Heart left ventricle (tissue), 16 donors: ENCODE results near the gene CNTN5. TPM values are rescaled to one million over a fixed set of nuclear protein-coding genes. Genes with fewer than 3 reads are reported as not detected.

Source experiments
- ATAC-seq, 4 donors: fragments of 200-7000 bp; cut with Tn5 transposase; one replicate each; pipeline ENCODE4 v1.9.1; 2020 to 2022; ENCODE audit warnings: moderate library complexity in 4 of 4, mild to moderate bottlenecking in 3 of 4, moderate number of reproducible peaks in 1 of 4
- DNase-seq, 5 donors: peaks; one replicate each; pipeline ENCODE4 v3.0.0-alpha.2; 2020
- H3K27ac ChIP-seq, 12 donors: fragments of 200-600 bp; sonication (generic) in 4 of 12; one replicate each; pipeline versions ENCODE4 v1.5.0 to v1.8.0; 2016 to 2022; ENCODE audit warnings: mild to moderate bottlenecking in 2 of 12
- H3K27me3 ChIP-seq, 9 donors: fragments of 200-600 bp; sonication (generic) in 2 of 9; one replicate each; pipeline versions ENCODE4 v1.5.1 to v1.8.0; 2016 to 2022; ENCODE audit warnings: mild to moderate bottlenecking in 3 of 9
- H3K36me3 ChIP-seq, 9 donors: fragments of 200-600 bp; sonication (generic) in 2 of 9; one replicate each; pipeline versions ENCODE4 v1.5.0 to v1.8.0; 2018 to 2022; ENCODE audit warnings: mild to moderate bottlenecking in 2 of 9
- H3K4me1 ChIP-seq, 12 donors: fragments of 200-600 bp; sonication (generic) in 4 of 12; one replicate each; pipeline versions ENCODE4 v1.5.0 to v1.8.0; 2016 to 2022; ENCODE audit warnings: mild to moderate bottlenecking in 3 of 12
- H3K4me3 ChIP-seq, 12 donors: fragments of 200-600 bp; sonication (generic) in 4 of 12; one replicate each; pipeline versions ENCODE4 v1.5.0 to v1.8.0; 2017 to 2022; ENCODE audit warnings: mild to moderate bottlenecking in 9 of 12, moderate library complexity in 4 of 12
- H3K9me3 ChIP-seq, 12 donors: fragments of 200-600 bp; sonication (generic) in 4 of 12; one replicate each; pipeline versions ENCODE4 v1.5.0 to v1.8.0; 2016 to 2022; ENCODE audit warnings: mild to moderate bottlenecking in 1 of 12
- POLR2A ChIP-seq, 2 donors: fragments of 450-650 bp; IDR thresholded peaks; one replicate each; pipeline ENCODE4 v1.6.1; 2017; ENCODE audit warnings: antibody characterized with exemption in 2 of 2, mild to moderate bottlenecking in 2 of 2, moderate library complexity in 2 of 2
- WGBS, 4 donors: extraction: QIAGEN DNeasy Blood & Tissue Kit in 2 of 4; methylation state at CpG; one replicate each; pipeline versions ENCODE4 v1.1.5 to v1.1.7; 2013 to 2018; 5-methylcytosine and 5-hydroxymethylcytosine counted together
- intact Hi-C, 10 donors: fragments of 100-400 bp; cut with DNase I; formaldehyde crosslinking; loops; one replicate each; pipeline versions ENCODE4 v1.11.1 to v1.14.2; 2022
- polyA plus RNA-seq, 2 donors: library from polyadenylated mRNA; stranded (reverse); fragments of 200-250 nt; gene quantifications; one replicate each; pipeline ENCODE4 v1.2.3, GENCODE V29; 2013
- total RNA-seq, 9 donors: library from RNA; depleted of rRNA in 2 of 9; stranded (reverse); fragments of >200 nt in 2 of 9; fragmentation: NEBNext Ultra II Directional in 3 of 9; extraction: Animal tissue kit (Norgen Biotek cat#: 25700) in 3 of 9; gene quantifications; one replicate each; pipeline versions ENCODE4 v1.1.0 to v1.2.4, GENCODE V29; 2016 to 2023
- TF ChIP-seq, protein P1 (sequence below), 12 donors: fragments of 200-600 bp; sonication (generic) in 4 of 12; IDR thresholded peaks; one replicate each; pipeline versions ENCODE4 v1.5.0 to v1.8.0; 2018 to 2022; ENCODE audit warnings: antibody characterized with exemption in 12 of 12, mild to moderate bottlenecking in 5 of 12
- donor health status: ischemic (EF 13 %, LVEDD 7.1; RV severe dilation, severe dysfunction).
- donor health status: healthy with polysubstance abuse.
- donor health status: DM: no; HTN: yes; CAD: no.
- donor health status: DM: no; HTN: no; CAD: no.
- donor health status: ischemic (EF 25% LVEDD 6.9; RV normal size, moderate dysfunction).
- donor health status: ischemic (EF 25% LVEDD 5.7; RV mildly dilated, moderate dysfunction).
- donor health status: healthy.
- donor health status: DM: yes; HTN: yes; CAD: no.
- donor health status: ischemic (EF 35%, LVEDD 5.7; RV mildly dilated, moderate dysfunction).
- donor health status: nonischemic (EF 11% LVEDD 7.7; RV severe dilation, severe dysfunction).
- donor health status: DM: yes; HTN: yes; CAD: no.
- donor health status: PGD.
- donor health status: ischemic (EF 29% LVEDD 5.4; RV normal size, mild dysfunction).
- donor health status: nonischemic (EF 23%, LVEDD 6.1; RV moderate dilation, normal function).

CNTN5 gene
- total and polyA plus RNA-seq, 11 donors, result 0.11 to 0.16 TPM; not detected in 9

DNA sequence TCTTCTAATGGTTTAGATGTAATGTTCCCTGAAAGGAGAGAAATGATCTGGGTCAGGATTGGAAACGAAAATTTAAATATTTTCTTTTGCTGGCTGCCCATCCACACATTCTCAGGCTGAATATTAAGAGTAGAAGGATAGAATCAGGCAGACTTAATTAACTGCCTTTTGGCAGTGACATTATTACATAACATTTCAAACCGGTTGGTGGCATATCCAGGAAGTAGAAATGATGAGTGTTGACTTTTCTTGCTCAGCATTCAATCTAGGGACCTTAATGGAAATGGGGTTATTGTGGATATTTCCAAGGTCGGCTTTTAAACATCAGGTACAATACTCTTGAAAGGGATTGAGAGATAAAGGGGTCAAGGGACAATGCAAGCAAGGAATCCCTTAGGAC lies 989.0 kb downstream of the CNTN5 start:
- TF ChIP-seq, protein P1, sequence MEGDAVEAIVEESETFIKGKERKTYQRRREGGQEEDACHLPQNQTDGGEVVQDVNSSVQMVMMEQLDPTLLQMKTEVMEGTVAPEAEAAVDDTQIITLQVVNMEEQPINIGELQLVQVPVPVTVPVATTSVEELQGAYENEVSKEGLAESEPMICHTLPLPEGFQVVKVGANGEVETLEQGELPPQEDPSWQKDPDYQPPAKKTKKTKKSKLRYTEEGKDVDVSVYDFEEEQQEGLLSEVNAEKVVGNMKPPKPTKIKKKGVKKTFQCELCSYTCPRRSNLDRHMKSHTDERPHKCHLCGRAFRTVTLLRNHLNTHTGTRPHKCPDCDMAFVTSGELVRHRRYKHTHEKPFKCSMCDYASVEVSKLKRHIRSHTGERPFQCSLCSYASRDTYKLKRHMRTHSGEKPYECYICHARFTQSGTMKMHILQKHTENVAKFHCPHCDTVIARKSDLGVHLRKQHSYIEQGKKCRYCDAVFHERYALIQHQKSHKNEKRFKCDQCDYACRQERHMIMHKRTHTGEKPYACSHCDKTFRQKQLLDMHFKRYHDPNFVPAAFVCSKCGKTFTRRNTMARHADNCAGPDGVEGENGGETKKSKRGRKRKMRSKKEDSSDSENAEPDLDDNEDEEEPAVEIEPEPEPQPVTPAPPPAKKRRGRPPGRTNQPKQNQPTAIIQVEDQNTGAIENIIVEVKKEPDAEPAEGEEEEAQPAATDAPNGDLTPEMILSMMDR (IDR thresholded peaks at IDR 0.05), result no peak
- no peak for TF ChIP-seq POLR2A (IDR thresholded peaks at IDR 0.05)
- WGBS, 4 donors, result 44 to 49% (median 46%) methylated on average over 3 of the region's 3 CpGs
- intact Hi-C loops, result no loop called here
- H3K36me3 ChIP-seq, result no peaks in the 10 kb centered on the region
- no peaks in the 10 kb centered on the region for H3K9me3 ChIP-seq
- ATAC-seq (no peak), DNase-seq (no peak)
- no peaks in the 10 kb centered on the region for H3K27me3 ChIP-seq
- H3K4me1 ChIP-seq, result peaks cover 0 to 4% (median 0%) of the 10 kb centered on the region in 12 donors
- H3K4me3 ChIP-seq, result no peak overlapping the region
- H3K27ac ChIP-seq, result no peak overlapping the region

DNA sequence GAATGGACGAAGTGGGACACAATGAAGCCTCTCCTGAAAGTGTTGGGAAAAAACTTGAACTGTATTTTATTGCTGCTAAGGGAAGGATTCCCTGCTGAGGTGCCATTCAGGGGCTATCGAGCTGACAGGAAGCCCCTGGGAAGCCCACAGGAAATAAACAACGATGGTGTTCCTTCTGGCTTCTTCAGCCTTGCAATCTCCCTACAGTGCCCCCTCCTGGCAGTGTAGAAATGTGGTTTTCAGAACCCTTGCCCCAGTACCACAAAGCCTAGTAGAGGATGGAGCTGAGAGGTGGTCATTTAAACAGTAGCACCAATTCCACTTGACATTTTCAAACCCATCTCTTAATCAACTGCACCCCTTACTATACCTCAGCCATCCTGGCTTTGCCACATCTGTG lies 989.6 kb downstream of the CNTN5 start:
- ATAC-seq (no peak), DNase-seq (no peak)
- WGBS, 4 donors, result 53 to 66% (median 57%) methylated on average over 3 of the region's 3 CpGs
- Histone ChIP-seq H3K27me3 (no peaks in the 10 kb centered on the region), H3K4me3 (no peak overlapping the region), H3K4me1 (no peaks in the 10 kb centered on the region), H3K27ac (no peak overlapping the region), H3K36me3 (no peaks in the 10 kb centered on the region), H3K9me3 (no peaks in the 10 kb centered on the region)
- intact Hi-C loops, result no loop called here
- TF ChIP-seq, protein P1 (IDR thresholded peaks at IDR 0.05), result no peak
- no peak for TF ChIP-seq POLR2A (IDR thresholded peaks at IDR 0.05)

DNA sequence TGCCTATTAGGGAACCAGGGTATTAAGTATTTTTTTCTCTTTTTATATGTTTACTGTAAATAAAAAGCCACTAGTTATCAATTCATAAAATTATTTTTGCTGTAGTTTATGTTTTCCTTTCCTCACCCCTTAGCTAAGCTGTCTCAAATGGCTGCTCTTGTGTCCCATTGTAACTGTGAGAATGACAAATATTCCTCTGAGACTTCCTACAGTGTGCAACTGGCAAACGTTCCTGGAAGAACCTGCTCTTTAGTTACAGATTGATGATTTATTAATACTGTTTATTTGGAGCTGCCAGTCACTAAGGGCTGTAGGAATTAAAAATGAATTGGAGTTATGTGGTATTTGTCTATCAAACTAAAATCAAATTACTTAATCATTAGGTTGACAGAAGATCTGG lies 990.9 kb downstream of the CNTN5 start:
- H3K27me3 ChIP-seq, result no peaks in the 10 kb centered on the region
- intact Hi-C loops, result no loop called here
- H3K27ac ChIP-seq, result no peak overlapping the region
- no peaks in the 10 kb centered on the region for H3K36me3 ChIP-seq
- TF ChIP-seq POLR2A (IDR thresholded peaks at IDR 0.05), result no peak
- TF ChIP-seq, protein P1 (IDR thresholded peaks at IDR 0.05), result no peak
- H3K9me3 ChIP-seq, result no peaks in the 10 kb centered on the region
- ATAC-seq (no peak), DNase-seq (no peak)
- no peaks in the 10 kb centered on the region for H3K4me1 ChIP-seq
- no peak overlapping the region for H3K4me3 ChIP-seq
- 17 to 24% (median 20%) methylated on average over 1 of the region's 1 CpG for WGBS, 4 donors

DNA sequence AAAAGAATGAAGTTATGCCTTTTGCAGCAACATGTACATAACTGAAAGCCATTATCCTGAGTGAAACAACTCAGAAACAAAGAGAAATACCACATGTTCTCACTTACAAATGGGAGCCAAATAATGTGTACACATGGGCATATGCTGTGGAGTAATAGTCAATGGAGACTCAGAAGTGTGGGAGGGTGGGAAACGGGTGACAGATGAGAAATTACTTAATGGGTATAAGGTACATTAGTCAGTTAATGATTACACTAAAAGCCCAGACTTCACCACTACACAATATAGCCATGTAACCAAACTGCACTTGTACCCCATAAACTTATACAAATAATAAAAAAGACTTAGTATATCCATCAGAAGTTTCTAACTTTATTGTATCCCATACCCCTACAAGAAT lies 992.3 kb downstream of the CNTN5 start:
- H3K27me3 ChIP-seq, result no peaks in the 10 kb centered on the region
- WGBS, 4 donors, result 61 to 73% (median 68%) methylated on average over 1 of the region's 1 CpG
- DNase-seq, result no peak
- H3K36me3 ChIP-seq, result no peaks in the 10 kb centered on the region
- no peak overlapping the region for H3K4me3 ChIP-seq
- intact Hi-C loops, result no loop called here
- TF ChIP-seq POLR2A (IDR thresholded peaks at IDR 0.05), result no peak
- TF ChIP-seq, protein P1 (IDR thresholded peaks at IDR 0.05), result no peak
- no peak for ATAC-seq
- H3K27ac ChIP-seq, result no peak overlapping the region
- H3K4me1 ChIP-seq, result no peaks in the 10 kb centered on the region
- H3K9me3 ChIP-seq, result peaks cover 0 to 5% (median 0%) of the 10 kb centered on the region in 12 donors
